ENCODE measurements around the gene PSPH.
"Not testable (repeated sequence)": the region's sequence is repeated elsewhere in the genome, so short reads cannot be mapped to it uniquely, and the experiment has no call there.

PSPH gene

DNA sequence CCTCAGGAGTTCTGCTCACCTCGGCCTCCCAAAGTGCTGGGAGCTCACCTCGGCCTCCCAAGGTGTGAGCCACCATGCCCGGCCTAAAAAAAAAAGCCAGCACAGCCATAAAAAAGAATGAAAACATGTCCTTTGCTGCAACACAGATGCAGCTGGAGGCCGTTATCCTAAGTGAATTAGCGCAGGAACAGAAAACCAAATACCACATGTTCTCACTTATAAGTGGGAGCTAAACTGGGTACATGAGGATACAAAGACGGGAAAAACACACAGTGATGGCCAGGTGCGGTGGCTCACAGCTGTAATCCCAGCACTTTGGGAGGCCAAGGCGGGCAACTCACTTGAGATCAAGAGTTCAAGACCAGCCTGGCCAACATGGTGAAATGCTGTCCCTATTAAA is 20.9 kb downstream of the PSPH start:
- H3K27ac ChIP-seq = no peak overlapping the region
- no peak overlapping the region for H3K9ac ChIP-seq
- H3K36me3 ChIP-seq = peaks cover 48 to 71% (median 59%) of the 10 kb centered on the region in 11 experiments
- H3K9me3 ChIP-seq (replicated peaks in 1 of 11) = no peaks in the 10 kb centered on the region
- H3K27me3 ChIP-seq = no peaks in the 10 kb centered on the region
- H3K4me2 ChIP-seq = no peak overlapping the region
- H4K20me1 ChIP-seq = no peaks in the 10 kb centered on the region; a peak in 2 of 22 replicates
- peaks cover 16 to 32% (median 28%) of the 10 kb centered on the region in 10 experiments for H3K4me1 ChIP-seq
- H3K4me3 ChIP-seq = no peak overlapping the region
- TF ChIP-seq Cebpa-rat (IDR thresholded peaks at IDR 0.05) = no peak

GRCh38 chr7:56028942-56029630 is 22.2 kb downstream of the PSPH start:
- Histone ChIP-seq H3K9me3 (replicated peaks in 1 of 11) (no peaks in the 10 kb centered on the region), H3K27ac (no peak overlapping the region), H3K27me3 (no peaks in the 10 kb centered on the region), H3K4me2 (no peak overlapping the region), H3K4me1 (peaks cover 11 to 26% (median 23%) of the 10 kb centered on the region in 10 experiments), H3K36me3 (peaks cover 55 to 84% (median 70%) of the 10 kb centered on the region in 11 experiments), H3K9ac (no peak overlapping the region), H3K4me3 (no peak overlapping the region), H4K20me1 (no peaks in the 10 kb centered on the region; a peak in 2 of 22 replicates)
- TF ChIP-seq Cebpa-rat (IDR thresholded peaks at IDR 0.05) = no peak

DNA sequence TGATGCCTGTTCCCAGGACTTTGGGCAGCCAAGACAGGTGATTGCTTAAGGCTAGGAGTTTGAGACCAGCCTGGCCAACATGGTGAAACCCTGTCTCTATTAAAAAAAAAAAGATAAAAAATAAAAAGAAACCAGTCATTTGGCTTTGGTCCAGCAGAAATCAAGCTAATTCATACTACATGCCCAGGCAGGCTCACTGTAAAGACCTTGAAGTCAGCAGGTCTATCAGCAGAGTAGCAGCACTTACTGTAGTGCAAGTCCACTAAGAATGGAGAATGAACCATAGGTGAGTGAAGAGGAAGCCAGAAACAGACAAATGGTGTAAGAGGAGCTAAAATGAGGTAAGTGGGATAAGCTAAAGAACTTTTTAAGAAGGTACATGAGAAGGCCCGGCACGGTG is 24.7 kb downstream of the PSPH start:
- Histone ChIP-seq H3K9ac (no peak overlapping the region), H3K4me1 (peaks cover 0 to 14% (median 2%) of the 10 kb centered on the region in 10 experiments; a peak in 10 of 20 replicates), H3K27me3 (no peaks in the 10 kb centered on the region), H3K9me3 (replicated peaks in 1 of 11) (no peaks in the 10 kb centered on the region), H3K4me3 (no peak overlapping the region), H3K4me2 (no peak overlapping the region), H3K27ac (no peak overlapping the region), H3K36me3 (peaks cover 68 to 99% (median 83%) of the 10 kb centered on the region in 11 experiments), H4K20me1 (no peaks in the 10 kb centered on the region; a peak in 2 of 22 replicates)
- no peak for TF ChIP-seq Cebpa-rat (IDR thresholded peaks at IDR 0.05)

- no peak overlapping the region for H3K4me3 ChIP-seq
- peaks cover 72 to 99% (median 87%) of the 10 kb centered on the region in 11 experiments for H3K36me3 ChIP-seq
- H3K27ac ChIP-seq = no peak overlapping the region
- H3K4me1 ChIP-seq = peaks cover 0 to 13% (median 0%) of the 10 kb centered on the region in 10 experiments; a peak in 4 of 20 replicates
- no peaks in the 10 kb centered on the region; a peak in 2 of 22 replicates for H4K20me1 ChIP-seq
- peak overlapping the region in 2 of 11 experiments; percentile 10 to 18; a peak in 2 of 22 replicates for H3K4me2 ChIP-seq
- no peaks in the 10 kb centered on the region for H3K9me3 ChIP-seq (replicated peaks in 1 of 11)
- no peak overlapping the region for H3K9ac ChIP-seq
- H3K27me3 ChIP-seq = no peaks in the 10 kb centered on the region
- no peak for TF ChIP-seq Cebpa-rat (IDR thresholded peaks at IDR 0.05)
Observed at GRCh38 chr7:56023500-56023899, 27.7 kb downstream of the PSPH start.

GRCh38 chr7:56019501-56019900 is 31.7 kb downstream of the PSPH start:
- Histone ChIP-seq H3K4me2 (no peak overlapping the region), H3K9me3 (replicated peaks in 1 of 11) (no peaks in the 10 kb centered on the region), H4K20me1 (no peaks in the 10 kb centered on the region), H3K9ac (no peak overlapping the region), H3K36me3 (peaks cover 67 to 98% (median 87%) of the 10 kb centered on the region in 11 experiments), H3K27me3 (no peaks in the 10 kb centered on the region), H3K27ac (no peak overlapping the region), H3K4me3 (no peak overlapping the region), H3K4me1 (peaks cover 0 to 13% (median 0%) of the 10 kb centered on the region in 10 experiments; a peak in 4 of 20 replicates)
- no peak for TF ChIP-seq Cebpa-rat (IDR thresholded peaks at IDR 0.05)

GRCh38 chr7:56017015-56017414 is 34.2 kb downstream of the PSPH start:
- peaks cover 73 to 97% (median 90%) of the 10 kb centered on the region in 11 experiments for H3K36me3 ChIP-seq
- not testable (repeated sequence) for H4K20me1 ChIP-seq; H3K9me3 ChIP-seq (replicated peaks in 1 of 11); H3K27me3 ChIP-seq; H3K27ac ChIP-seq; H3K4me3 ChIP-seq; H3K4me2 ChIP-seq; H3K9ac ChIP-seq; H3K4me1 ChIP-seq

DNA sequence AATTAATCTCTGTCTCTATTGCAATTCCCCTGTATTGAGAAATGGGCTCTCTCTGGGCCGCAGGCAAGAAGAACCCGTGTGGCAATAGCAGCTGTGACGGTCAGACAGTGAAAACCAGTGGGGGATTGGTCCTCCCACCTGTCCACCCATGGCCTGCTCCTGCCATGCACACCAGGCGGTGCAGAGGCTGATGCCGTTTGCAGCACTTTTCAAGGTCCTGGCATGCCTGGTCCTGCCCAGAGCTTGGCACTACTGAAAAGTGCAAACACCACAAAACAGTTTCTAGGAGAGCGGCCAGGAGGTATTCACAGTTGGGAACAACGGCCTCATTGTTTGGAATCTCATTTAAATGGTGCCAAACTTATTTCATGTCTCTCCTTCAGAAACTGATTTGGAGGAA is 41.5 kb downstream of the PSPH start:
- Histone ChIP-seq H3K9ac (no peak overlapping the region), H3K27ac (no peak overlapping the region), H4K20me1 (no peaks in the 10 kb centered on the region), H3K4me1 (peaks cover 7 to 28% (median 17%) of the 10 kb centered on the region in 10 experiments; a peak in 17 of 20 replicates), H3K4me3 (no peak overlapping the region), H3K36me3 (peaks cover 35 to 48% (median 40%) of the 10 kb centered on the region in 11 experiments), H3K4me2 (no peak overlapping the region), H3K27me3 (no peaks in the 10 kb centered on the region), H3K9me3 (replicated peaks in 1 of 11) (no peaks in the 10 kb centered on the region)
- TF ChIP-seq Cebpa-rat (IDR thresholded peaks at IDR 0.05) = no peak

DNA sequence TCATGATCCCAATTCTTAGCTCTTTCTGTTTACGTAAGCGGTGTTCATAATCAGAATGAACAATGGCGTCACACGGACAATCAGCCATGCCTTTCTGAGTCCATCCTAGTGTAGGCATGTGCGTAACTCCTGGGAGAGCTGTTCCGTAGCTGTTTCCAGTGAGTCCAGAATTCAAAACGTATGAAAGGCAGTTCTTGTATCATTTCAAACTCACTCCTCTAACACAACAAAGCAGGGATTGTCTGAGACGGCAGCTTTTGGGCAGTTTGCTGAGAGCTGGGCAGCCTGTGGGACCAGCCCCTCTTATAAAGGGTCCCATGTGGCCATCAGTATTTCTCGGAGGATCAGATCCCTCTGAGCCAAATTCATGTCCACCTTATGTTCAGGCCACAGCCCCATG is 43.4 kb downstream of the PSPH start:
- Histone ChIP-seq H3K36me3 (peaks cover 18 to 30% (median 23%) of the 10 kb centered on the region in 11 experiments), H3K9me3 (replicated peaks in 1 of 11) (no peaks in the 10 kb centered on the region), H3K9ac (no peak overlapping the region), H3K4me2 (peak overlapping the region in 2 of 11 experiments; percentile 59 to 64; a peak in 4 of 22 replicates), H3K27ac (no peak overlapping the region), H3K27me3 (no peaks in the 10 kb centered on the region), H3K4me1 (peaks cover 11 to 41% (median 26%) of the 10 kb centered on the region in 10 experiments; a peak in 17 of 20 replicates), H3K4me3 (no peak overlapping the region), H4K20me1 (no peaks in the 10 kb centered on the region)
- no peak for TF ChIP-seq Cebpa-rat (IDR thresholded peaks at IDR 0.05)

DNA sequence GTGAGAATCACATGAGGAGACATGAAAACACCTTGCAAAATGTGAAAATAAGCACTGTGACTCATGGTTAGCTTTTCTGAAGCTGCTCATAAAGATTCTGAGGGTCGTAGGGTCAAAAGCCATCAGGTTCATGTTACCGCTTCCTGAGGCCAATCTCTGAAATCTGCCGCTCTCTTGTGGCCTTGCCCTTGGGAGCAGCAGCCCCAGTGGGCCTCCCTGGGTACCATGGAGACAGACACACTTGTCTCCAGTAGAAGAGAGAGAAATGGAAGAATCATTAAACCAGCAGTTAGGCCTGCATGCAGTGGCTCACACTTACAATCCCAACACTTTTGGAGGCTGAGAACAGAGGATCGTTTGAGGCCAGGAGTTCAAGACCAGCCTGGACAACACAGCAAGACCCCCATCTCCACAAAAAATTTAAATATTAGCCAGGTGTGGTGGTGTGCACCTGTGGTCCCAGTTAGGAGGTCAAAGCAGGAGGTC is 44.0 kb downstream of the PSPH start:
- peaks cover 11 to 48% (median 27%) of the 10 kb centered on the region in 10 experiments; a peak in 17 of 20 replicates for H3K4me1 ChIP-seq
- peak overlapping the region in 10 of 11 experiments; percentile 2 to 64 (median 48); a peak in 14 of 22 replicates for H3K4me2 ChIP-seq
- H3K9me3 ChIP-seq (replicated peaks in 1 of 11) = no peaks in the 10 kb centered on the region
- H3K27ac ChIP-seq = peak overlapping the region in 1 of 11 experiments; percentile 22; a peak in 2 of 22 replicates
- H3K4me3 ChIP-seq = no peak overlapping the region
- no peak for TF ChIP-seq Cebpa-rat (IDR thresholded peaks at IDR 0.05)
- no peaks in the 10 kb centered on the region for H3K27me3 ChIP-seq
- H4K20me1 ChIP-seq = no peaks in the 10 kb centered on the region
- peaks cover 14 to 24% (median 18%) of the 10 kb centered on the region in 11 experiments; a peak in 21 of 22 replicates for H3K36me3 ChIP-seq
- H3K9ac ChIP-seq = peak overlapping the region in 4 of 11 experiments; percentile 4 to 40 (median 13); a peak in 4 of 22 replicates

Measured in BLaER1 treated with 17β-estradiol and CSF1 and Interleukin-3, amounts not matched to agents 10 nM and 100 nM (cell line).